ENCODE measurements around the gene KDM6B.

Gene KDM6B

DNA sequence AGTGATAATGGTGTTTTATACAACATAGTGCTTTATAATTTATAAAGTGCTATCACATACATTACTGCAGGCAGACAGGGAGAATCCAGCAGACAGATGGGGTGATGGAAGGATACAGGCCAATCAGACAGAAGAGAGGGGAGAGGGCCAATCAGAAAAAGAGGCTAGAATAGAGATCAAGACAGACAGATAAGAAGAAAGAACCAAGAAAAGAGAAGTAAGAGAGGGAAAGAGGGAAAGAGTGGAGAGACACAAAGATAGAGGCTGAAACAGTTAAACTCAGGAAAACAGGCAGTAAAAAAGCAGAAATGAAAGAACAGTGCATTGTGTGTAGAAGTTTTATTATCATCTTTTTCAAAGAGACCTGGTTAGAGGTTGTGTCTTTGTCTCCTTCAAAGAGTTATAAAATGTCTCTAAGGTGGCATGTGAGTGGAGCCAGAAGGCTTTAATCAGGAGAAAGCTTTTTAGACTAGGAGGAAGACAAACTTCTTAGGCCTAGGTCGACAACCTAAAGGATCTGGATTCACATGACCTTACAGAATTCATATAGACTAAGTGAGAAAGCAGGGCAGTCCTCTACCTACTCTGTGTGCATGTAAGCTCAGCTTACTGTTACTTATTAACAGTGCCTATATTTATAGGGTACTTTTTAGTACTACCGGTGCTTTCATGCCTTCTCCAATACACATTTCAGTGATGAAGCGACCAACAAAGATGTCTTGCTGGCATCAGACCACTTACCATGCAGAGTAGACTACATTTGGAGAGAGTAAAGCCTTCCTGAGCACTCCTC lies 46.3 kb downstream of the KDM6B start:
- no peak for DNase-seq (ENCODE audit: low read depth)

DNA sequence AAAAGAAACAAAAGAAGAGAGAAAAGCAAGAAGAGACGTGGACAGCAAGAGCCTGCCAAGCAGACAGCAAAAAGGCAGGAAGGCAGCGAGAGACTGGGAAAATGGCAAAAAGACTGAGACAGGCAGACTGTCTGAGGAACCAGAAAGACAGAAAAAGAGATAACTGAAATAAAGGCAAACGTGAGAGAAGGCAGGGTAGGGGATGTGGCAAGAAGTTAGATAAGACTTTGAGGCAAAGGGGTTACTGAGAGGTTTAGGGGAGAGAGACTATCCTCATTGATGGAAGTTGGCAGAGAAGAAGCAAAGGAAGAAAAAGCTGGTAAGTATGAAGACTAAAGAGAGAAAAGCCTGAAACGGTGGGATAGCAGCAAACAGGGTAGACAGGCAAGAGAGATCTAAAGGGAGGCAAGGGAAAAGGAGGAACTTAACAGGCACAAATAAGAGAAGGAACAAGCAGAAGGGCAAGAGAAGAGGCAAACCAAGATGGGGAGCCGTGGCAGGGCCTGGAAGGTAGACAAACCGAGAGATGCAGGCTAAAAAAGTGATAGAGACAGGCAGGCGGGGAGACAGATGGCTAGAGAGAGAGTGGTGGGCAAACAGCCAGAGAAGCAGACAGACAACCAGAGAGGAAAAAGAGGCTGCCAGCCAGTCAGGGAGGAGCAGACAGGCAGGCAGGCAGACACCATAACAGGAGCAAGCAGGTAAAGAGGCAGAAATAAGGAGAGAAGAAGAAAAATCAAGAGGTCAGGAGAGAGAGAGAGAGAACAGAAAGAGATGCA lies 47.4 kb downstream of the KDM6B start:
- DNase-seq (ENCODE audit: low read depth): no peak

DNA sequence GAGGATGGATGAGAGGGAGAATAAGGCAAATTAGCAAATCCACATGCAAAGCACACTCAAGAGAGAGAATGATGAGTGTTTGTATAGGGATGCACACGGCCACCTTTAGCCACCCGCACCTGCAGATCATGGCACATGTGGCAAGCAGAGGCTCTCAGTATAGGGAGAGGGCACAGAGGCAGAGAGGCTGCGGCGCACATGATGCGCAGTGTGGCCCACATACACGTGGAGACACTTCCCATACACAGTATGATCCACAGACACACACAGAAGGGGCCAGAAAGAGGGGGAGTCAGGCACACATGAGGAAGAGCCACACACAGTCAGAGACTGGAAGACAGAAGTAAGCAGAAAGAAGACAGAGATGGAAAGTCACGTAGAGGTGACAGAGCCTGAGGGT lies 48.1 kb downstream of the KDM6B start:
- no peak for DNase-seq (ENCODE audit: low read depth)

DNA sequence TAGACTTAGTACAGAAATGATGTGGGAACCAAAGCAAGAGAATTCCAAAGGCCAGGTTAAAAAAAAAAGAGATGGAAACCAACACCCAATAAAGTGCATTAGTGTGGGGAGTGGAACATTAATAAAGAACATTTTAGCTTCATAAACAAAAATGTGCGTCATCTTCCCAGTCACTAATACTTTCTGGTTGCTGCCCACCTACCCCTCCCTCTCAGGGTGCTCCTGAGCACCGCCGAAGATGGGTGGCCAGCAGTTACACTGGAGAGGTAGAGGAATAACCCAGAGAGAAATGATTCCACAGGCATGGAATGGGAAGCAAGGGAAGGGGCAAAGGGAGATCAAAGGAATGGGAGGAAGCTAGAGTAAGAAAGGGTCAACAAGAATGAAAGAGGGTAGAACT lies 48.6 kb downstream of the KDM6B start:
- DNase-seq (ENCODE audit: low read depth): no peak

All from GM04504 (cell line).